MCF 10A (cell line): ENCODE measurements around the gene KCNMA1. TPM values are rescaled to one million over a fixed set of nuclear protein-coding genes. Genes with fewer than 3 reads are reported as not detected.

ENCODE experiments used
- BruUV-seq: library from RNA; stranded (reverse); fragments of 400-500 nt; replicated peaks from 2 replicates; lab custom pipeline; 2021; lab: Mats Ljungman, UMichigan
- CTCF ChIA-PET: fragments of 300-600 bp; sonication (Branson Sonifier 250); formaldehyde crosslinking; extraction: SDS; loops from one replicate; lab custom pipeline; 2021; ENCODE audit warnings: antibody characterized with exemption, inconsistent platforms; lab: Yijun Ruan, JAX
- POLR2A ChIA-PET: fragments of 300-600, 350-650 bp; sonication (Branson Sonifier 250); formaldehyde crosslinking; extraction: SDS; loops from one replicate; lab custom pipeline; 2020; ENCODE audit warnings: antibody characterized with exemption, inconsistent platforms; lab: Yijun Ruan, JAX
- DNase-seq: peaks from one replicate; pipeline ENCODE4 v3.0.0-alpha.2; 2018; ENCODE audit not compliant: unreplicated experiment
- H3K27ac Mint-ChIP-seq: one replicate; pipeline ENCODE4 v1.8.0; 2022; ENCODE audit warnings: mild to moderate bottlenecking, low read depth, mixed read lengths; ENCODE audit not compliant: unreplicated experiment
- H3K27me3 Mint-ChIP-seq: one replicate; pipeline ENCODE4 v1.8.0; 2022; ENCODE audit warnings: mixed read lengths; ENCODE audit not compliant: insufficient read depth, unreplicated experiment
- H3K36me3 Mint-ChIP-seq: one replicate; pipeline ENCODE4 v1.8.0; 2022; ENCODE audit warnings: mild to moderate bottlenecking, moderate library complexity, mixed read lengths; ENCODE audit not compliant: insufficient read depth, unreplicated experiment
- H3K4me1 Mint-ChIP-seq: one replicate; pipeline ENCODE4 v1.8.0; 2022; ENCODE audit warnings: mixed read lengths; ENCODE audit not compliant: insufficient read depth, unreplicated experiment
- H3K4me3 Mint-ChIP-seq: one replicate; pipeline ENCODE4 v1.8.0; 2022; ENCODE audit warnings: mild to moderate bottlenecking, moderate library complexity, mixed read lengths; ENCODE audit not compliant: unreplicated experiment
- H3K9me3 Mint-ChIP-seq: one replicate; pipeline ENCODE4 v1.8.0; 2022; ENCODE audit warnings: mixed read lengths; ENCODE audit not compliant: unreplicated experiment
- intact Hi-C: fragments of 100-400 bp; cut with micrococcal nuclease; formaldehyde crosslinking; loops from 2 replicates; pipeline ENCODE4 v1.14.1; 2022
- total RNA-seq: library from RNA; stranded (reverse); gene quantifications from 2 replicates; pipeline ENCODE4 v1.2.3, GENCODE V29; 2022
- TF ChIP-seq, protein P1 (sequence below): fragments of 200-600 bp; IDR thresholded peaks from one replicate; pipeline ENCODE4 v1.8.0; 2022; ENCODE audit warnings: antibody characterized with exemption, mild to moderate bottlenecking; ENCODE audit not compliant: unreplicated experiment

KCNMA1 gene
- total RNA-seq, 1 experiment from 2014 or later, result 7.5 TPM

DNA sequence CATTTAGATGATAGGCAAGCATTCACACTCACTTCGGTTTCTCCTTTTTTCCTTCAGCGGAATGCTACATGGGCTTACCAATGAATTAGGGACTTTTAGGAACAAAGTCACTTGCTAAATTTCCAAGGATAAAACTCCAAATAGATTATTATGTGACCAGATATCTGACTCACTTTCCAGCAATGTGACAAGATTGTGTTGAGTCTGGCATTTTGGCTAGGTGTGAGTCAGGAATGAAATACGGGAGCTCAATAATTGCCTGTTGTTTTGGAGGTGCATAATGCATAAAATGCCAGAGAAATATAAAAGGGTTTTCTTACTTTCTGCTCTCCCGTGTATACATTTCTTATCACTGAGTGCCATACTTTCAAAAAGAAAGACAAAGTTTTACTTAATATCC, 721.1 kb downstream of the KCNMA1 start:
- Mint-ChIP-seq H3K9me3 (no peaks in the 10 kb centered on the region), H3K4me3 (no peak overlapping the region), H3K27ac (no peak overlapping the region), H3K4me1 (peaks cover 4% of the 10 kb centered on the region), H3K27me3 (no peaks in the 10 kb centered on the region), H3K36me3 (no peaks in the 10 kb centered on the region)
- BruUV-seq, result no TSS peak
- POLR2A ChIA-PET, result no interaction called here
- TF ChIP-seq, protein P1, sequence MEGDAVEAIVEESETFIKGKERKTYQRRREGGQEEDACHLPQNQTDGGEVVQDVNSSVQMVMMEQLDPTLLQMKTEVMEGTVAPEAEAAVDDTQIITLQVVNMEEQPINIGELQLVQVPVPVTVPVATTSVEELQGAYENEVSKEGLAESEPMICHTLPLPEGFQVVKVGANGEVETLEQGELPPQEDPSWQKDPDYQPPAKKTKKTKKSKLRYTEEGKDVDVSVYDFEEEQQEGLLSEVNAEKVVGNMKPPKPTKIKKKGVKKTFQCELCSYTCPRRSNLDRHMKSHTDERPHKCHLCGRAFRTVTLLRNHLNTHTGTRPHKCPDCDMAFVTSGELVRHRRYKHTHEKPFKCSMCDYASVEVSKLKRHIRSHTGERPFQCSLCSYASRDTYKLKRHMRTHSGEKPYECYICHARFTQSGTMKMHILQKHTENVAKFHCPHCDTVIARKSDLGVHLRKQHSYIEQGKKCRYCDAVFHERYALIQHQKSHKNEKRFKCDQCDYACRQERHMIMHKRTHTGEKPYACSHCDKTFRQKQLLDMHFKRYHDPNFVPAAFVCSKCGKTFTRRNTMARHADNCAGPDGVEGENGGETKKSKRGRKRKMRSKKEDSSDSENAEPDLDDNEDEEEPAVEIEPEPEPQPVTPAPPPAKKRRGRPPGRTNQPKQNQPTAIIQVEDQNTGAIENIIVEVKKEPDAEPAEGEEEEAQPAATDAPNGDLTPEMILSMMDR, result no peak
- CTCF ChIA-PET, result no interaction called here
- intact Hi-C loops, result no loop called here
- DNase-seq, result no peak

DNA sequence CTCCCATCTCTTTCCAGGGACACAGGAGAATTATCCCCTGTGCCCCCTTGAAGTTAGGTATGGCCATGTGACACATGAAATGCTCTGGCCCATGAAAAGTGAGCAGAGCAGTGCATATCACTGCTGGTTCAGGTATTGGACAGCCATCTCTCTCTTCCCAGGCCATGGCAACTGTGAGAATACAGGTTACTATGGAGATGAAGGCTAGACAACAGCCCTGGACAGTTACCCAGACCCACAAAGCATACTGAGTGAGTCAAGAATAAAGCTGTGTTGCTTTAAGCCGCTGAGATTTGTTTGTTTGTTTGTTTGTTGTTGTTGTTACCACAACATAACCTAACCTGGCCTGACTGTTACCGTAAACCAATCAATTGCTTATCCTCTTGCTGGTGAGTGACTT, 722.3 kb downstream of the KCNMA1 start:
- CTCF ChIA-PET, result no interaction called here
- POLR2A ChIA-PET, result no interaction called here
- Mint-ChIP-seq H3K4me3 (no peak overlapping the region), H3K36me3 (no peaks in the 10 kb centered on the region), H3K4me1 (peaks cover 4% of the 10 kb centered on the region), H3K27ac (no peak overlapping the region), H3K27me3 (no peaks in the 10 kb centered on the region), H3K9me3 (no peaks in the 10 kb centered on the region)
- no peak for DNase-seq
- BruUV-seq, result no TSS peak
- TF ChIP-seq, protein P1, result no peak
- intact Hi-C loops, result no loop called here

DNA sequence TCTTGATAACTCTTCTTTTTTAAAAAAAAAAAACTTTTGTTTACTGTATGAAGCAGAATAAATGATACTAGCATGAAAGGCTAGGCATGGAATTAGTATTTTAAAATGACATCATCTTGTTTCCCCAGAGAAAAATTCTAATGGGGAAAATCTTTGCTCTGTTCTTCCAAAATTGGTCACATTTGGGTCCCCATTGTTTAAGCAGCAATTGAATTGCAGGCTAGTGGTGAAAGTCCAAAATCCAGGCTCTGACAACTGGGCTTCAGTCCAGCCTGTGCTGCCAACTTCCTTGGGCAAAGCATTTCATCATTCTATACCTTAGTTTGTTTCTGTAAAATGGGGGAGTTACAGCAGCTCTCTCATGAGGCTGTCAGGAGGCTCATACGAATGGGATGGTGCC, 726.4 kb downstream of the KCNMA1 start:
- H3K36me3 Mint-ChIP-seq, result no peaks in the 10 kb centered on the region
- no TSS peak for BruUV-seq
- TF ChIP-seq, protein P1, result no peak
- POLR2A ChIA-PET, result no interaction called here
- no peaks in the 10 kb centered on the region for H3K4me1 Mint-ChIP-seq
- CTCF ChIA-PET, result interaction anchor here (0.6 kb wide), 1 partner anchor 326 kb away, joined by 3 read pairs; no protein-coding TSS in a partner anchor
- H3K27ac Mint-ChIP-seq, result no peak overlapping the region
- H3K4me3 Mint-ChIP-seq, result no peak overlapping the region
- DNase-seq, result peak; percentile 2
- H3K9me3 Mint-ChIP-seq, result no peaks in the 10 kb centered on the region
- H3K27me3 Mint-ChIP-seq, result no peaks in the 10 kb centered on the region
- intact Hi-C loops, result no loop called here

DNA sequence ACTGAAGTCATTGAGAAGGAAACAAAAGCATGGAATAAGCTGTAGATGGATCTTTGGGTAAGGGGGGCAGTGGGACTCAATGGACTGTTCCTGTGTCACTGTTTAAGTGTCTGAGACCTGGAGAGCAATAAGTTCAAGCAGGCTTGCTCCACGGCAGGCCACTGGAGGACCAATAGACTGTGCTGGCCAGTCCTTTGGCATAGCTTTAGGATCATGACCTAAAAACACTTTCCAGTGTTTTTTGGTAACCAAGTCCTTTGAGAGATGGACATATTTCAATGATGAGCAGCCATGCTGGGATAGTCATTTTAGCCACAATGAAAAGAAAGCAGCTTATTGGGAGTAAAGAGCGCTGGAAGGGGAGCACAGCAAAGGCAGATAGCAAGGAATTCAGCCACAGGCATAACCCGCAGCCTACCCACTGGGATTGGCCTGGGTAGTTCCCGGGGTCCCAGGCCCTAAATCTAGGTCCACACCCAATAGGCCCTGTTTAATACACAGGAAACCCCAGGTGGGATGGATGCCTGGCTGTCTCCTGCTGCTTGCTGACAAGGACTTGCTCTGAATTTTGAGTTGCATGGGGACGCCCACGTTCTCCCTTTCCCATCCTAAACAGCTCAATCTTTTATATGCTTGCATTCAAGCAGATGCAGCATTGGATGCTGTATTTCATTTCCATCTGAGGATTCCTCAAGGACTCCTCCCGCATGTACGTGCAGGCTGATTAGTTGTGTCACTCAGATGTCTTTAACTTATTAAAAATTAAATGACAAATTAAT, 727.2 kb downstream of the KCNMA1 start:
- intact Hi-C loops, result no loop called here
- ChIA-PET POLR2A (no interaction called here), CTCF (no interaction called here)
- TF ChIP-seq, protein P1, result no peak
- no peaks in the 10 kb centered on the region for H3K27me3 Mint-ChIP-seq
- no peak overlapping the region for H3K27ac Mint-ChIP-seq
- H3K36me3 Mint-ChIP-seq, result no peaks in the 10 kb centered on the region
- H3K4me1 Mint-ChIP-seq, result no peaks in the 10 kb centered on the region
- H3K9me3 Mint-ChIP-seq, result no peaks in the 10 kb centered on the region
- BruUV-seq, result no TSS peak
- no peak for DNase-seq
- H3K4me3 Mint-ChIP-seq, result no peak overlapping the region
